ENCODE data around the gene FOXO3.
"Not testable (repeated sequence)": the region's sequence is repeated elsewhere in the genome, so short reads cannot be mapped to it uniquely, and the experiment has no call there.

FOXO3 gene

DNA sequence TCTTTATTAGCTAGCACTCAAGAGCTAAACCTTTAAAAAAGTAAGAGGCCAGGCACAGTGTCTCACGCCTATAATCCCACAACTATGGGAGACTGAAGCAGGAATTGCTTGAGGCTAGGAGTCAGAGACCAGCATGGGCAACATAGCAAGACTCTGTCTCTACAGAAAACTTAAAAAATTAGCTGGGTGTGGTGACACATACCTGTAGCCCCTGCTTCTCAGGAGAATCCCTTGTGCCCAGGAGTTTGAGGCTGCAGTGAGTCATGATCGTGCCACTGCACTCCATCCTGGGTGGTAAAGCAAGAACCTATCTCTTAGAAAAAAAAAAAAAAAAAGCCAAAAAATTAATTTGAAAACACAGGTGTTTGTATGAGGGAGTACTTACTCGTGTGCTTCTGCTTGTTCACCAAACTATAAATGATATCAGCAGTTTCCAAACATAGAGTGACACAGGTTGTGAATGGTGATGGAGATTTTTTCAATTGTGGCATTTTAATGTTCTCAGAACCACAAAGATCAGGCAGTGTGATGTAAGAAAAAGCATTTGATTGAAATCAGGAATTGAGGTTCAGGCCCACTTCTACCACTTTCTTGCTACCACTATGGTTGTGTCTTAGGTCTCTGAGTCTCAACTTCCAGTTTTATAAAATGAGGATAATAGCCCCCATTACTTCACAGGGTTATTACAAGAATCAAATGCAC, 104.9 kb downstream of the FOXO3 start:
- DNase-seq, result no peak

DNA sequence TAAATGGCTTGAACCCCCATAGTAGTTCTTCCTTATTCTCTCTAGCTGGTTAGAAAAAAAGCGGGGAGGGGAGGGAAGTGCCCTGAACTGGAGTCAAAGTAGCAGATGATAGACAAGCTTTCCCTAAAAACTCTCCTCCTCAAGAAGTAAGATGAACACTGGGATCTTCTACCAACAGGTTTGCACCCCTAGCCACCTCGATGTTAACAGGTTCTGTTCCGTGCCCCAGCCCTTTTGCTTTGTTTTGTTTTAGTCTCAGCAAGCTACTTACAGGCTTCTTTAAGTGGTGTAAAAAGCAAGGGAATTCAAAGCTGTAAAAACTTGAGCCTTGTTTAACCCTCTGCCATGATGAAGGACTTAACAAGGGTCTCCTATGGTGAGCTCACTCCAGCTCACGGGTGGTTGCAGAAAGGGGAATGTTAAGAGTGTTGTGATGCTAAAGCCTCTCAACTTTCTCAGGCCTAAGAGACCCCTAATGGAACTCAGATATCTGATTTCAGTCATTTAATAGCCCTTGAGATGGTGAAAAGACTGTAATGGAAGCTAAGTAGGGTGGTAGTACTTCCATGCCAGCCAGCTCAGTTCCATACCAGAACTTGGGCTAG, 106.0 kb downstream of the FOXO3 start:
- no peak for DNase-seq

DNA sequence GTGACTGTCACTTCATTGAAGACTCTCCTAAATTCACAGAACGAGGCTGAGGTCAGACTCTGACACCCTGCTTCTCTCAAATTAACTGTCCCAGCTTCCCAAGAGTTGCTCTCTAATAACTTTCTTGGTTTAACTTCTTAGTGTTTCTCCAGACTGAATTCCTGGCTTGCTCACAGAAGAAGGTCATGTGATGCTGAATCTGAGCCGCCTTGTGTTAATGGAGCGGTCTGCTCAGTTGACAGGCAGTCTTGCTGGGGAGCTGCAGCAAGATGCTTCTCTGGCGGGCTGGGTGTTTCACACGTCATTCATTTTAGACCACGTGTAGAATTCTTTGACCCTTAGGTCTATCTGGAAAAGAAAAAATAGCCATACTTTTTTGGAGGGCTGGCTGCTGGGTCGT, 107.3 kb downstream of the FOXO3 start:
- DNase-seq, result no peak

DNA sequence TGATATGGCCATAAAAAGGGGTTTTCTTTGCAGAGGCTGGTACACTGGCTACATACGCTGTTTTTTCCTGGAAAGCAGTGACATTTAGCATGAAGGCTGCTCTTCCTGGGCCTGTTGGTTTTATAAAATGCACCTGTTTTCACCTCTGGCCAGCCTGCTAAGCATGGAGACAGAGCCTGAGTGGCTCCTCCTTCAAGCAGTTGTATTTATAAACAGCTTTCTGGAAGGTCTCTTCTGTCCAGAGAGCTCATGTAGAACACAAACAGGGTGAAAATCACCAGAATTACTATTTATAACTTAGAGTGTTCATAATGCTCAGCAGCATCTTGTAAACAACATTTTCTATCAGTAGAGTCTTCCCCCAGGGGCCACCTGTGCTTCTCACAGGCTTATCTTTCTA, 109.0 kb downstream of the FOXO3 start:
- DNase-seq, result no peak

DNA sequence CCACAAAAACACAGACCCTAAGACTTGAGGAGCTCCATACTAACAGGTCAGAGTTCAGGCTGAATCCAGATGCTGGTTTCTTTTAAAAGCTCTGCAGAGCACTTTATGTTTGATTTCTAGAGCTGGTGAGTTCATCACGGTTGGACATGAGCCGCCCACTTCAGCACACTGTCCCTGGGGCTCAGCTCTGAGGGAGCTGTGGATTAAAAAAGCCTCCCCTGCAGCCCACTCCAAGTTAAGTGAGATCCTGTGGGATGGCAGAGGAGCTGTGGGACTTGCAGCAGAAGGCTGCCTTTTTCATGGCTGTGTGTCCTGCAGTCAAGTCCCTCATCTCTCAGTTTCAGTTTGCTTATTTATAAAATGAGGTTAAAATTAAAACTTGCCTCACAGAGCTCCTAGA, 110.5 kb downstream of the FOXO3 start:
- no peak for DNase-seq

DNA sequence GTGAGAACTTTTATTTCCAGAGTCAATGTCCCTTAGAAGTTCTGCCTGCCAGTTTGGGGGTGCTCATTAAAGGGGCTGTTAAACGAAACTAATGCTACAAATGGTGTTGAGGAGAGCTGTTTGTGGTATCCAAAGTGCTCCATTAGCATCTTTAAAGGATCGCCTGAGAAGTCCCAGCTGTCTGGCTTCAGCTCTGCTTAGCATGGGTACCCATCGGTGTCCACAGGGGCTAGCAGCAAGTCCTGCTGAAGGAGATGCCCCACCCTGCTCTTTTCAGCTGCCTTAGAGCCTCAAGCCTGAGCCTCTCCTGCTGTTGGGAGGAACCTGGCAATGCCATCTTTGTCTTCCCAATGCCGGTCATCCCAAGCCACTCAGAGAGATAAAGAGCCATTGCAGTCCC, 111.1 kb downstream of the FOXO3 start:
- DNase-seq, result no peak

DNA sequence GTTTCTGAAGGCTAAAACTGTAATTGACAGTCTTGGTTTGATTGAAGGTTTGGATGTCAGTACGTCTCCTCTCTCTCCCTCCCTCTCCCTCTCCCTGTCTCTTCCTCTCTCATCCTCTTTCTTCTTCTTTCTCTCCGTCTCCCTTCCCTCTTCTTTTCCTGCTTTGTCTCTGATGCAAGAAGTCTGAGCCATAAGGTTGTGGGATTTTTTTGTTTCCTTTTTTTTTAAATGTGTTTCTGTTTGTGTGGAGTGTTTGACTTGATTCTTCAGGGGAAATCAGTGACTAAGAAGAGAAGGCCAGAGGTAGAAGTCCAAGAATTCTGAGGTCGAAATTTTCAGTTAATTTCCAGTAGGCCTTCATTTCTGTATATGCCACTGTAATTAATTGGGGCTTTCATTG, 111.9 kb downstream of the FOXO3 start:
- no peak for DNase-seq

DNA sequence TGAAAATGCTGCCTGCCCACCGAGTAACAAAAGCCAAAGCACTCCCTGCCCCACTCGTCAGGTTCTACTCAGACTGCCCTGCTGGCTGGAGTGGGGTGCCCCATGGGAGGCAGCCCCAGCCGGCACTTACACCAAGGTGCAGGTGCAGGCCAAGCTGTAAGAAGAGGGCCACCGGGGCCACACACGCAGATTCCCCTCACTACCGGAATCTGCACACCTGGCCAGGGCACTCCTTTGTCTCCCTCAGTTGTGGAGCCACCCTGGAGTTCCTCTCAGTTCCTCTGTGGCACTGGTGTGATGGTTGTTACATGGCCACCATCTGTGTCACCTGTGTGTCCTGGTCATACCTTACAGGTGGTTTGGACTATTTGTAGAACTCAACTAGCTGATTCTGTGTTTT, 112.4 kb downstream of the FOXO3 start:
- no peak for DNase-seq

DNA sequence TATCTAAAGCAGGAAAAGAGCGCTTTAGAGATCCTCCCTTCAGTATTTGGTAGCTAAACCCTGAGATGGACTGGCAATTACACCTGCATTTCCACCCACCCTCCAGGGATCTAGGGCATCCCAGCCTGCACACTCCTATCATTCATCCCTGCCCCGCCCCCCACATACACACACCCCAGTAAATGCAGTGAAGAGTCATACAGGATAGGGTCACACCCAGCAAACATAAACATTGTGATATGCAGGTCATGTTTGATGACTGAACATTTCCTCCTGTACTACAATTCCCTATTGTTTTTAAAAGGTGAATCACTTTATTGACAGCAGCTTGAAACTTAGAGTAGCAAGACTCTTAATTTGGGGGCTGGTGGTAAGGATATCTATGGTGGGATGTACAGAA, 112.9 kb downstream of the FOXO3 start:
- DNase-seq, result no peak

DNA sequence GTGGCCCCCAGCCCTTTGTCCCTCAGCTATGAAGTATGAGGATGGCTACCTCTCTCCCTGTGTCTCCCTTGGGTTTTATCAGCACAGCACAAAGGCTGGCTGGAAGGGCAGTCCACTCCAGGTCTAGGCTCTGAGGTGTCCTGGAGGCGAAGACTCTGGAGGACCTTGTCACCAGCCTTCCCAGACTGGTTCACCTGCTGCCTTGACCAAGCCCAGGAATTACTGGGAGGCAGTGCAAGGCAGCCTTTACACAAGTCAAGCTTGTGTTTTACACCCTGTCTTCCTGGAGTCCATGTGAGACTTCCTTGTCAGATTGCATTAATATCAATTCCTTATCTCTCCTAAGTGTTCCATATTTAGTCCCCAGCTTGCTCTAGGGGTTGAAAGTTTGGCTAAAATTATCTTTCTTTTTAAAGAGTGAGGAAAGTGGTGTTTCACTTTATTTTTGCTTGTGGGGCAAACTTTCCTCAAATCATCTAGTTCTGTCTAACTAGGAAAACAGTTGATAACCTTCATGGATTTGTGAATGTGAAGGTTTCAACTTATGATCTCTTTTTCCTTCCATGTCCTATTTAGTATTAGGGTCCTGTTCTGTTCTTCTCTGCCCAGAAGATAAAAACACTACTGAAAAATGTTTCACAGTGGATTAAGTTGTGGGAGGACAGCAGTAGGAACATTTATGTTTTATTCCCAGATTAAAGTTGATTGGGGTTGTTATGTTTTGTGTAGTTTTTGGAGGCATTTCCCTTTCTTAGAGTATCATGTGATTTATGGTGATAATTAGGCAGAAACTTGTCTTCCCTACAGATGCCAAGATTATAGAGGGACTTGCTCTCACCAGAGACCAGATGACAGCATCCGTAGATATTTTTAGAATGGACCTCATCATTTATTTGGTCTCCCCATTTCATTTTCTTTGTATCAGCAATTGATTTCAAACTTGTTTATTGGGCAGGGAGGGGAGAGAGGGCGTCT, 114.8 kb downstream of the FOXO3 start:
- DNase-seq, result no peak

DNA sequence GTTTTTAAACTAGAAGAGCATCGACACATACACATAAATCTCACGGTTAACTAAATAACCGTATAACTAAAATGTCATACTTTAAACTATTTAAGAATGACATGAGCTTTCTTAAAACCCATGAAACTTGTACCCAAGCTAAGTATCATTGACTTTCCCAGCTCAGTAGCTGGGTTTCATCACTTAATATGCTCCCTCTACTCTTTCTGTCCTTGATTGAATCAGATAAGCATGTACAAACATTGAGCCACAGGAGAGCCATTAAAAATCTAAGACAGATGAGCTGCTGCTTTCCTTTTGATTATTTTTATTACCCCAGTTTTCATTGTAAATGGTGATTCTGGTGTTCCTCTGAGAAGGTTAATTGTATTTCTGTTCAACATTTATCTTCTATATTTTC, 115.8 kb downstream of the FOXO3 start:
- no peak for DNase-seq

DNA sequence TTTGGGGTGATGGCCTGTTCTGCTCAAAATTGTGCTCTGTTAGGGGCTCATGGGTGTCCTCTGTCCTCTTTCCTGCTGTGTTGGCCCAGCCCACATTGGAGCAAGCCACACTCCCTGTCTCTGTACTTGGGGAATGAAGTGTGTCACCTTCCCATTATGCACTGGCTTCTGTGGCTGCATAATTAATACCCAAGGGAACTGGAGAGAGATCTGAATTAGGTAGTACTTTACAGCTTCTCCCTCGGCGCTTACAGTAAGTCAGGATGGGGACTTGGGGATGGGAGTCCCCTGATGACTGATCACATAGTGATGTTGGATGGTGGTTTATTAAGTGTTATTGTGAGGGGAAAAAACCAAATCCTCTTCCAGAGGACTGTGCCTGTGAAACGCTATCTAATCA, 116.6 kb downstream of the FOXO3 start:
- DNase-seq, result no peak

DNA sequence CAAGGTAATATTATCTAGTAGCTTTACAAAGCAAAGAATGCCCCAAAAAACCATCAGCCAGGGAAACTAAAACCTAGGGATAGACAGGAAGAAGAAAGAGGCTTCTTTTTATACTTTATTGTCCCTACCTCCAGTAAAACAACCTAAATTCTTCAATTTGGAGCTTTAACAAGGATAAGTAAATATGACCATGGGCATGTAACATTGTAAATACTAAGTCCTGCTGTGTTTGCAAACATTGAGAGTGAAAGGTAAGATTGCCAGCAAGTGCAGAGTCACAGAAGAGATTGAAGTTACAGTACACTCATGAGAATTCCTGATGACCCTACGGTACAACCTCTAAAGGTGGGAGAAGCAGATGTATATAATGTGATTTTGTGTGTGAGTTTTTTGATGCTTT, 117.2 kb downstream of the FOXO3 start:
- DNase-seq, result no peak

DNA sequence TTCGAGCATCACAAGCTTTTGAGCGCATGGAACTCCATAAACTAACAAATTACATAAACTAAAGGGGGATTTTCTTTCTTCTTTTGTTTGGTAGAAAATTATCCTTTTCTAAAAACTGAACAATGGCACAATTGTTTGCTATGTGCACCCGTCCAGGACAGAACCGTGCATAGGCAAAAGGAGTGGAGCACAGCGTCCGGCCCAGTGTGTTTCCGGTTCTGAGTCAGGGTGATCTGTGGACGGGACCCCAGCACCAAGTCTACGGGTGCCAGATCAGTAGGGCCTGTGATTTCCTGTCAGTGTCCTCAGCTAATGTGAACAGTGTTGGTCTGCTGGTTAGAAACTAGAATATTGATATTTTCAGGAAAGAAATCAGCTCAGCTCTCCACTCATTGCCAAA, 119.6 kb downstream of the FOXO3 start:
- DNase-seq, result not testable (repeated sequence)

DNA sequence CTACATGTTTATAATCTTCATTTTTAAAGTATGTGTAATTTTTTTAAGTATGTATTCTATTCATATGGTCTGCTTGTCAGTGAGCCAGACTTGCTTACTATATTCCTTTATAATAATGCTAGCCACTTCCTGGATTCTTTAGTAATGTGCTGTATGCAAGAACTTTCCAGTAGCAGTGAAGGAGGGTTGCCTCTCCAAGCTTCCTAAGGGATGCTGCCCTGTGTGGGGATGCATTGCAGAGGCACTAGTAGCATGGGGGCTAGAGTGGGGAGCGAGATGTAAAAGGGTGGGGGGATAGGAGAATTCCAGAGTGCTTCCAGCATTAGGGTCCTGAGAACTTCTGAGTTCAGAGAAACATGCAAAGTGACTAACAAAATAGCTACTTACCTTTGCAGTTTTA, 121.0 kb downstream of the FOXO3 start:
- not testable (repeated sequence) for DNase-seq

DNA sequence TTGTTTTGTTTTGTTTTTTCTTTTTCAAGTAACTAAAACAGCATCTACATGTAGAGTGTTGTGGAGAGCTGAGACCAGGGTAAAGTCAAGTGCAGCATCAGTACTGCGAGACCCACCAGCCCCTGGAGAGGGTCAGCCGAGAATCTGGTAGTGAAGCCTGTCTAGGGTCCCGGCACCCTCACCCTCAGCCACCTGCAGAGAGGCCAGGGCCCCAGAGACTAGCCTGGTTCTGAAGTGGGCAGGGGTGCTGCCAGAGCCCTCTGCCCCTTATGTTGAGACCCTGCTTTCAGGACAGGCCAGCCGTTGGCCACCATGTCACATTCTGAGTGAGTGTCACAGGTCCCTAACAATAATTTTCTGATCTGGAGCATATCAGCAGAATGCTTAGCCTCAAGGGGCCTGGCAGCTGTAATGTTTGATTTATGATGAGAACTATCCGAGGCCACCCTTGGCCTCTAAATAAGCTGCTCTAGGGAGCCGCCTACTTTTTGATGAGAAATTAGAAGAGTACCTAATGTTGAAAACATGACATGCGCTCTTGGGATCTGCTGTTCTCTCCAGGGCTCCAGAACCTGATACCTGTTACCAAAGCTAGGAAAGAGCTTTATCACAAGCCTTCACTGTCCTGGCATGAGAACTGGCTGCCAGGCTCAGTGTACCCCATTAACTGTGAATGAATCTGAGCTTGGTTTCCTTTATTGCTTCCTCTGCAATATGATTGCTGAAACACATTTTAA, 121.8 kb downstream of the FOXO3 start:
- DNase-seq, result not testable (repeated sequence)

DNA sequence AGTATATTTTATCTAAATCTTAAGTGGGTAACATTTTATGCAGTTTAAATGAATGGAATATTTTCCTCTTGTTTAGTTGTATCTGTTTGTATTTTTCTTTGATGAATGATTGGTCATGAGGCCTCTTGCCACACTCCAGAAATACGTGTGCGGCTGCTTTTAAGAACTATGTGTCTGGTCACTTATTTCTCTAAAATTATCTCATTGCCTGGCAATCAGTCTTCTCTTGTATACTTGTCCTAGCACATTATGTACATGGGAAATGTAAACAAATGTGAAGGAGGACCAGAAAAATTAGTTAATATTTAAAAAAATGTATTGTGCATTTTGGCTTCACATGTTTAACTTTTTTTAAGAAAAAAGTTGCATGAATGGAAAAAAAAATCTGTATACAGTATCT, 123.3 kb downstream of the FOXO3 start:
- DNase-seq, result not testable (repeated sequence)

DNA sequence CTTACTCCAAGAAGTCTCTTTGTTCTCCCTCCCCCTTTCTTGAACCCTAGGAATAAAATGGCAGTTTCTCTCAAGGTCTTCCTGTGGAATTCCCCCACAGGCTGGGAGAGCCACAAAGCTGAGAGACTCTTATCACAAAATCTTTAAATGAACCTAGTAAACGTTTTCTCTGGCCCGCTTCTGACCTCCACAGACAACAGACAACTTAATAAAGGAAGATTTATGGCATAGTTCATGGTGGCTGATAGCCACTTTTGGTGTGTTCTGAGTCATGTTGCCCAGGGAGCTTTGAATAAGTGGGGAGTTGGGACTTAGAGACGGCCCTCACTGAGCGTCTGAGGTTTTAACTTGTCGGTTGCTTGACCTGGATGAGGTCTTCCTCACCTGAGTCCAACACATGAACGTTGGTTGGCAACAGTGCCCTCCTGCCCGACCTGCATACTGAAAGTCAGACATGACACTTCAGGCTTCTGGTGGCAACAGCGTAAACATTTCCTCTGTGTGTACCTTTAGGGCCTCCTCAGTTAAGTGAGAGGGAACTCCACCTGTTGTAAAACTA, 124.1 kb downstream of the FOXO3 start:
- DNase-seq, result no peak

DNA sequence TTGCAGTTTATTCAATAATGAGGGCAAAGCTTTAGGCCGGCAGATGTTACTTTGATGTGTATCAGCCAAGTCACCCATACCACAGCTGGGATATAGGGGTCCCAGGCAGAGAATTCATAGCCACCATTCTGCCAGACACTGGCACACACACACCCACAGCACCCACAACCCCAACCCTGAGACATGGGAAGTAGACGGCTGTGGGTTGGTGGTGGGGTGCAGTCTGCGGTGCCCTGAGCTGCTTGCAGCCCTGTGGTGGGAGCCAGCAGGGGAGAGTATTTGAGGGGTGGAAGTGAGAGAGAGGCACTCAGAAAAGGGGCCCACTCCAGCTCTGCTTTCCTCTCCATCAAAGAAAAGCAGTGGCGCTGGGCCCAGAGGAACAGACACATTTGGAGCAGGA, 125.3 kb downstream of the FOXO3 start:
- no peak for DNase-seq

DNA sequence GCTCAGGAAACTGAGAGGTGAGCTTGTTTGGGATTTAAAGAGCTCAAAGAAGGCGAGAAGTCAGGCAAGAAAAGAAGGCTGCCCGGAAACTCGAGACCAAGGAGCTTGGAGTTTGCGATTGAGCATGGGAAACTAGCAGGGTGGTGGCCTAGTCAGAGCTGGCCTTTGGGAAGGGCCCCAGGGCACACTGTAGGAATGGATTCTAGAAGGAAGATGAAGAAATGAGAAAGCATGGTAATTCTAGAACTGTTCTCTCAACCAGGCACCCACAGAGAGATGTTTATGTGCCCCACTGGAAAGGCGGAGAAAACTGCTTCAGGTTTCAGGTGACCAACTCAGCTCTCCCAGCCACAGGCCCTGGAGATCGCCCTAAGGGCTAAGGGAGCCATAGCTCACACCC, 126.2 kb downstream of the FOXO3 start:
- no peak for DNase-seq

DNA sequence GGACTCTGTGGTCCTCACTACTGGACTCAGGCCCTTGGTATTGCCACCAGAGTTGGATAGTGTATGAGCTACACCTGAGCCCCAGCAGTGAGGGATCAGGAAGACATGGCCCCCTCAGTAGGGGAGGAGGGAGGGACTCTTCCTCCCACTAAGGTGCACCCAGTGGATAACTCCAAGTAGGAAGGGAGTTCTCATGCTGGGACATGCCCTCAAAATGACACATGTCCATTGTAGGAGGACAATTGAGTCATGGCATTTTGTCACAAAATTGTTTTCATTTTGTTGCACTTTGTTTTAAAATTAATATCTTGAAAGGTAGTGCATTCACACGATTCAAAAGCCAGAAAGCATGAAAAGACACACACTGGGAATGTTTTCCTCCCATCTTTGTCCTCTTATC, 127.2 kb downstream of the FOXO3 start:
- no peak for DNase-seq

DNA sequence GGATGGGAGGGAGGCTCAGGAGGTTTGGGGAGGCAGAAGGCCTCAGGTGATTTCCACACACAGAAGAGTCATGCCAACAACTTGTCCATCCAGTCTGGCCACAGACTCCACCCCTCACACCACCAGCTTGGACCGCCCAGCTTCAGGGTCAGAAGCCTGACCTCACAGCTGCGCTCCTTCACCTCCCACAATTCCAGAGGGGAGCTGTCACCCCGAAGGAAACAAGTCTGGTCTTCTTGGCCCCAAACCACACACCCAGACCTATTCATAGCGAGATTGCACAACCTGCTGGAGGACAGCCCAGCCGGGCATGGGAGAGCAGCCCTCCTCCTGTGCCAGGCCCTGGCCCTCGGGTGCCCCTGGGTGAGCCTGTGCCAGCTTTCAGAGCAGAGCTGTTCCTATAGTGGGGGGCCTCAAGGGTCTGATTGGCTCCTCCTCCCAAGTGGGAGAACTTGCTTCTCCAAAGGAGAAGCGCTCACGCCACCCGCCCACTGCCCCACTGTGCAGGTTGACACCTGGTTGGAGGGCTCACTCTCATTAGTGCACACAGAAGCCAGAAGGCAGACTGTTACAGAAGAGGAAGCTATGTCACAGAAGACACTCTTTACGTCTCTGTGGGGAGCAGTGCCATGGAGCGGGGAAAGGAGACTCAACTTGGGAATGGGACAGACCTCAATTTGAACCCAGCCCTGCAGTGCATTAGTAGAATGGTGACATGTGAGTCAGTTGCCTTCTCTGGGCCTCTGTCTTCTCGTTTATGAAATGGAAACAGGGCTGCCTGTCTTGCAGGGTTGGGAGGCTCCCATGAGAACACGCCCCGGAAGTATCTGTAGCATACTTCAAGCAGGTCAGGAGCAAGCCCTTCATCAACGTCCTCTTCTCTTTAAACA, 128.8 kb downstream of the FOXO3 start:
- no peak for DNase-seq
